Ishikawa (cell line): ENCODE results near the gene LY6G5C.

Source experiments
- CEBPB ChIP-seq: IDR thresholded peaks from 2 replicates; pipeline ENCODE4 v1.6.1; 2012
- EGR1 ChIP-seq: IDR thresholded peaks from 2 replicates; pipeline ENCODE4 v1.6.1; 2012
- EP300 ChIP-seq: IDR thresholded peaks from 2 replicates; pipeline ENCODE4 v1.6.1; 2012; ENCODE audit warnings: borderline replicate concordance
- FOXM1 ChIP-seq: IDR thresholded peaks from 2 replicates; pipeline ENCODE4 v1.6.1; 2012; ENCODE audit warnings: low read depth, borderline replicate concordance
- NFIC ChIP-seq: IDR thresholded peaks from 2 replicates; pipeline ENCODE4 v1.6.1; 2012
- RAD21 ChIP-seq: IDR thresholded peaks from 2 replicates; pipeline ENCODE4 v1.6.1; 2012; ENCODE audit warnings: low read depth
- TAF1 ChIP-seq: IDR thresholded peaks from 2 replicates; pipeline ENCODE4 v1.6.1; 2012; ENCODE audit warnings: low read depth, mild to moderate bottlenecking
- TCF12 ChIP-seq: IDR thresholded peaks from 2 replicates; pipeline ENCODE4 v1.6.1; 2012; ENCODE audit warnings: low read depth
- TEAD4 ChIP-seq: IDR thresholded peaks from 2 replicates; pipeline ENCODE4 v1.6.1; 2012
- YY1 ChIP-seq: IDR thresholded peaks from 2 replicates; pipeline ENCODE4 v1.6.1; 2012; ENCODE audit warnings: low read depth
- TF ChIP-seq, protein P1 (sequence below): IDR thresholded peaks from 2 replicates; pipeline ENCODE4 v1.6.1; 2012; ENCODE audit warnings: low read depth, mild to moderate bottlenecking
- TF ChIP-seq, protein P2 (sequence below): IDR thresholded peaks from 2 replicates; pipeline ENCODE4 v1.6.1; 2012

DNA sequence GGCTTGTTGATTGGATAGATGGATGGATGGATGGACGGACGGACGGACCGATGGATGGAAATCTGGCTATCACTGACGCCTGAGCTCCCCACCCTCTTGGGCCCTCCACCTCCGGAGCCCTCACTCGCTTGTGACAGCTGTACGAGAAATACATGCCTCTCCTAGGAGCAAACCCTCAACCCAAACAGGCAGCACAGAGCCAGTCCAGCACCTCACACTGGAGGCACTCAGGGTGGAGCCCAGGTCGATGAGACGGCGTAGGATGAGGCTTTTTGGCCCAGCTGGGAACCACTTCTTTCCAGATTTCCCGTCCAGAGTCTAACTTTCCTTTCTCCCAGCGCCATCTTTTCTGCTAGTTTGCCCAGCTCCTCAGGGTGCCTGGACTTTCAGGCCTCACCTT, 2.7 kb upstream of the LY6G5C start:
- TF ChIP-seq, protein P1, sequence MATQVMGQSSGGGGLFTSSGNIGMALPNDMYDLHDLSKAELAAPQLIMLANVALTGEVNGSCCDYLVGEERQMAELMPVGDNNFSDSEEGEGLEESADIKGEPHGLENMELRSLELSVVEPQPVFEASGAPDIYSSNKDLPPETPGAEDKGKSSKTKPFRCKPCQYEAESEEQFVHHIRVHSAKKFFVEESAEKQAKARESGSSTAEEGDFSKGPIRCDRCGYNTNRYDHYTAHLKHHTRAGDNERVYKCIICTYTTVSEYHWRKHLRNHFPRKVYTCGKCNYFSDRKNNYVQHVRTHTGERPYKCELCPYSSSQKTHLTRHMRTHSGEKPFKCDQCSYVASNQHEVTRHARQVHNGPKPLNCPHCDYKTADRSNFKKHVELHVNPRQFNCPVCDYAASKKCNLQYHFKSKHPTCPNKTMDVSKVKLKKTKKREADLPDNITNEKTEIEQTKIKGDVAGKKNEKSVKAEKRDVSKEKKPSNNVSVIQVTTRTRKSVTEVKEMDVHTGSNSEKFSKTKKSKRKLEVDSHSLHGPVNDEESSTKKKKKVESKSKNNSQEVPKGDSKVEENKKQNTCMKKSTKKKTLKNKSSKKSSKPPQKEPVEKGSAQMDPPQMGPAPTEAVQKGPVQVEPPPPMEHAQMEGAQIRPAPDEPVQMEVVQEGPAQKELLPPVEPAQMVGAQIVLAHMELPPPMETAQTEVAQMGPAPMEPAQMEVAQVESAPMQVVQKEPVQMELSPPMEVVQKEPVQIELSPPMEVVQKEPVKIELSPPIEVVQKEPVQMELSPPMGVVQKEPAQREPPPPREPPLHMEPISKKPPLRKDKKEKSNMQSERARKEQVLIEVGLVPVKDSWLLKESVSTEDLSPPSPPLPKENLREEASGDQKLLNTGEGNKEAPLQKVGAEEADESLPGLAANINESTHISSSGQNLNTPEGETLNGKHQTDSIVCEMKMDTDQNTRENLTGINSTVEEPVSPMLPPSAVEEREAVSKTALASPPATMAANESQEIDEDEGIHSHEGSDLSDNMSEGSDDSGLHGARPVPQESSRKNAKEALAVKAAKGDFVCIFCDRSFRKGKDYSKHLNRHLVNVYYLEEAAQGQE = no peak
- TF ChIP-seq RAD21 (no peak), CEBPB (no peak), EGR1 (no peak), FOXM1 (no peak), EP300 (no peak), TAF1 (no peak), TEAD4 (no peak), TCF12 (no peak), NFIC (no peak), YY1 (no peak)
- TF ChIP-seq, protein P2, sequence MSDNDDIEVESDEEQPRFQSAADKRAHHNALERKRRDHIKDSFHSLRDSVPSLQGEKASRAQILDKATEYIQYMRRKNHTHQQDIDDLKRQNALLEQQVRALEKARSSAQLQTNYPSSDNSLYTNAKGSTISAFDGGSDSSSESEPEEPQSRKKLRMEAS = no peak
